Measurements from ENCODE around the gene RPE. TPM values are rescaled to one million over a fixed set of nuclear protein-coding genes. Genes with fewer than 3 reads are reported as not detected.

RPE gene
- total RNA-seq, 1 experiment from 2014 or later = 67.8 TPM

GRCh38 chr2:209965723-209966122 is 36.7 kb upstream of the RPE start:
- H2BK5ac ChIP-seq (ENCODE audit: insufficient read length, low read length) = no peak overlapping the region
- H3K4me1 Mint-ChIP-seq = peaks cover 5 to 7% of the 10 kb centered on the region in 2 experiments
- no peak overlapping the region for H2BK20ac ChIP-seq (ENCODE audit: low read depth, low read length, poor library complexity, severe bottlenecking)
- H2AK5ac ChIP-seq (ENCODE audit: insufficient read length, low read length) = no peak overlapping the region
- H2BK120ac ChIP-seq (ENCODE audit: low read depth, low read length, poor library complexity, severe bottlenecking) = no peak overlapping the region
- H3T11ph ChIP-seq (ENCODE audit: low read length) = no peak overlapping the region
- no peaks in the 10 kb centered on the region for H3K4me1 ChIP-seq (ENCODE audit: insufficient read depth, low read length)
- no peak overlapping the region for H4K5ac ChIP-seq (ENCODE audit: insufficient read length, low read depth, low read length)
- no peak overlapping the region for H3K9ac ChIP-seq (ENCODE audit: extremely low read depth, insufficient read length, low read length)
- no peaks in the 10 kb centered on the region for H3K9me3 Mint-ChIP-seq
- H3K23me2 ChIP-seq (ENCODE audit: insufficient read length, low read depth, low read length, poor library complexity, severe bottlenecking) = no peaks in the 10 kb centered on the region
- H3K27ac Mint-ChIP-seq = no peak overlapping the region
- no peaks in the 10 kb centered on the region for H3K79me2 ChIP-seq (ENCODE audit: insufficient read depth, low read length)
- H4K8ac ChIP-seq (replicated peaks; ENCODE audit: insufficient read length, low read depth, low read length) = no peak overlapping the region
- no peak overlapping the region for H4K91ac ChIP-seq (ENCODE audit: insufficient read length, low read depth, low read length)
- no peak overlapping the region for H2BK12ac ChIP-seq (ENCODE audit: insufficient read length, low read depth, low read length)
- no peaks in the 10 kb centered on the region for H3K9me3 ChIP-seq (ENCODE audit: control insufficient read depth, low read depth, low read length)
- H3K4ac ChIP-seq (ENCODE audit: low read depth, low read length) = no peak overlapping the region
- TF ChIP-seq CTCF (conservative IDR thresholded peaks at IDR 0.05) = no peak
- H4K20me1 ChIP-seq (ENCODE audit: control insufficient read depth, insufficient read depth, insufficient read length) = no peaks in the 10 kb centered on the region
- peaks cover 2% of the 10 kb centered on the region; the same call in 1 of the 2 replicates for H3K27me3 ChIP-seq (ENCODE audit: insufficient read depth, low read length)
- no peak overlapping the region for H3K18ac ChIP-seq (ENCODE audit: insufficient read length, low read depth, low read length)
- H3K27ac ChIP-seq (ENCODE audit: insufficient read length, low read depth, low read length) = no peak overlapping the region
- no peak overlapping the region for H2BK15ac ChIP-seq (ENCODE audit: low read depth, low read length)
- H3K14ac ChIP-seq (ENCODE audit: insufficient read depth, low read length) = no peak overlapping the region
- H3K4me2 ChIP-seq (ENCODE audit: insufficient read depth, insufficient read length, low read length) = no peak overlapping the region
- no peak overlapping the region for H3K23ac ChIP-seq (ENCODE audit: insufficient read length, low read depth, low read length)
- no peak overlapping the region for H3K4me3 Mint-ChIP-seq
- no peak for DNase-seq
- H3K79me1 ChIP-seq (ENCODE audit: insufficient read depth, low read depth, low read length, poor library complexity, severe bottlenecking) = no peaks in the 10 kb centered on the region
- H3K56ac ChIP-seq (ENCODE audit: insufficient read length, low read depth, low read length) = no peak overlapping the region
- H3K27me3 Mint-ChIP-seq (ENCODE audit: low read depth) = peaks cover 30% of the 10 kb centered on the region
- H2AFZ ChIP-seq (ENCODE audit: low read length) = no peak overlapping the region
- H3K36me3 Mint-ChIP-seq (ENCODE audit: insufficient read depth in 1 of 3, low read depth in 3 of 3) = no peaks in the 10 kb centered on the region
- WGBS (ENCODE audit: extremely low coverage, insufficient read length, low lambda C conversion rate) = no CpG with 5 or more reads among the region's 2 CpGs

All from H9 (cell line).